Keratinocyte (primary cell): Measurements from ENCODE around the gene MYL7.

Experiments
- EZH2 ChIP-seq: IDR thresholded peaks from one replicate; pipeline ENCODE4 v1.6.1; 2012; ENCODE audit warnings: inconsistent platforms, mild to moderate bottlenecking, low read length, moderate library complexity
- TF ChIP-seq, protein P1 (sequence below), 3 experiments: IDR thresholded peaks in 1 of 3; conservative IDR thresholded peaks in 1 of 3; optimal IDR thresholded peaks in 1 of 3; 2 replicates in 2 of 3; 3 replicates in 1 of 3; pipeline versions ENCODE3 to v1.5.1; 2011; ENCODE audit warnings: low read length in 3 of 3, mild to moderate bottlenecking in 3 of 3, moderate library complexity in 2 of 3, control low read depth in 1 of 3, inconsistent platforms in 1 of 3; ENCODE audit not compliant: insufficient read depth in 2 of 3; ENCODE audit errors: extremely low read depth in 1 of 3

GRCh38 chr7:44180631-44181030, 39.5 kb upstream of the MYL7 start:
- TF ChIP-seq EZH2: no peak
- TF ChIP-seq, protein P1, sequence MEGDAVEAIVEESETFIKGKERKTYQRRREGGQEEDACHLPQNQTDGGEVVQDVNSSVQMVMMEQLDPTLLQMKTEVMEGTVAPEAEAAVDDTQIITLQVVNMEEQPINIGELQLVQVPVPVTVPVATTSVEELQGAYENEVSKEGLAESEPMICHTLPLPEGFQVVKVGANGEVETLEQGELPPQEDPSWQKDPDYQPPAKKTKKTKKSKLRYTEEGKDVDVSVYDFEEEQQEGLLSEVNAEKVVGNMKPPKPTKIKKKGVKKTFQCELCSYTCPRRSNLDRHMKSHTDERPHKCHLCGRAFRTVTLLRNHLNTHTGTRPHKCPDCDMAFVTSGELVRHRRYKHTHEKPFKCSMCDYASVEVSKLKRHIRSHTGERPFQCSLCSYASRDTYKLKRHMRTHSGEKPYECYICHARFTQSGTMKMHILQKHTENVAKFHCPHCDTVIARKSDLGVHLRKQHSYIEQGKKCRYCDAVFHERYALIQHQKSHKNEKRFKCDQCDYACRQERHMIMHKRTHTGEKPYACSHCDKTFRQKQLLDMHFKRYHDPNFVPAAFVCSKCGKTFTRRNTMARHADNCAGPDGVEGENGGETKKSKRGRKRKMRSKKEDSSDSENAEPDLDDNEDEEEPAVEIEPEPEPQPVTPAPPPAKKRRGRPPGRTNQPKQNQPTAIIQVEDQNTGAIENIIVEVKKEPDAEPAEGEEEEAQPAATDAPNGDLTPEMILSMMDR (optimal IDR thresholded peaks at IDR 0.05 in 1 of 3, IDR thresholded peaks at IDR 0.05 in 1 of 3, conservative IDR thresholded peaks at IDR 0.05 in 1 of 3; ENCODE audit: extremely low read depth in 1 of 3, insufficient read depth in 2 of 3, low read length in 3 of 3): no peak
